Measurements from ENCODE around the gene TNFRSF6B.
A peak's percentile ranks its signal among the peaks of the same experiment; 100 is the strongest.
"Not testable (repeated sequence)": the region's sequence is repeated elsewhere in the genome, so short reads cannot be mapped to it uniquely, and the experiment has no call there.

Gene TNFRSF6B

GRCh38 chr20:63696628-63697356 is at the start of gene TNFRSF6B:
Gene TNFRSF6B, plus strand, starts transcription at chr20:63696652. Its CDS starts 116 bp downstream, at chr20:63696768.
- H3K9me3 Mint-ChIP-seq = no peaks in the 10 kb centered on the region
- no peak within 1 kb of the TSS for H3K4me3 Mint-ChIP-seq
- peak within 1 kb of the TSS; percentile 50 for H3K27ac Mint-ChIP-seq
- ATAC-seq (ENCODE audit: low read depth) (no peak), DNase-seq (ENCODE audit: low spot score in 2 of 2) (no peak)
- peaks cover 16% of the 10 kb centered on the region for H3K4me1 Mint-ChIP-seq
- no peaks in the 10 kb centered on the region for H3K27me3 Mint-ChIP-seq
- peaks cover 3% of the 10 kb centered on the region for H3K36me3 Mint-ChIP-seq

- no peak for DNase-seq (ENCODE audit: low spot score in 2 of 2)
- H3K4me3 Mint-ChIP-seq = no peak overlapping the region
- H3K27ac Mint-ChIP-seq = no peak overlapping the region
Observed at GRCh38 chr20:63648190-63648589, 48.3 kb upstream of the TNFRSF6B start.

GRCh38 chr20:63648895-63649589 is 47.4 kb upstream of the TNFRSF6B start:
- H3K36me3 Mint-ChIP-seq = no peaks in the 10 kb centered on the region

More at GRCh38 chr20:63648190-63648589, 48.3 kb upstream of the TNFRSF6B start:
- H3K36me3 Mint-ChIP-seq = no peaks in the 10 kb centered on the region
- H3K9me3 Mint-ChIP-seq = no peaks in the 10 kb centered on the region
- H3K27me3 Mint-ChIP-seq = peaks cover 7% of the 10 kb centered on the region
- peaks cover 8% of the 10 kb centered on the region for H3K4me1 Mint-ChIP-seq
- no peak for ATAC-seq (ENCODE audit: low read depth)

GRCh38 chr20:63650486-63650885 is 46.0 kb upstream of the TNFRSF6B start:
- H3K4me1 Mint-ChIP-seq; ATAC-seq (ENCODE audit: low read depth); H3K36me3 Mint-ChIP-seq; H3K4me3 Mint-ChIP-seq; H3K9me3 Mint-ChIP-seq; DNase-seq (ENCODE audit: low spot score in 2 of 2); H3K27ac Mint-ChIP-seq: not testable (repeated sequence)
- H3K27me3 Mint-ChIP-seq = peaks cover 11% of the 10 kb centered on the region

More at GRCh38 chr20:63648895-63649589, 47.4 kb upstream of the TNFRSF6B start:
- ATAC-seq (ENCODE audit: low read depth) (no peak), DNase-seq (ENCODE audit: low spot score in 2 of 2) (no peak)
- Mint-ChIP-seq H3K27ac (no peak overlapping the region), H3K9me3 (no peaks in the 10 kb centered on the region), H3K4me1 (peaks cover 11% of the 10 kb centered on the region), H3K4me3 (no peak overlapping the region), H3K27me3 (peaks cover 8% of the 10 kb centered on the region)

GRCh38 chr20:63651942-63652191 is 44.6 kb upstream of the TNFRSF6B start:
- H3K36me3 Mint-ChIP-seq = no peaks in the 10 kb centered on the region
- DNase-seq (ENCODE audit: low spot score in 2 of 2) = no peak
- H3K4me3 Mint-ChIP-seq = peak overlapping the region; percentile 84
- peaks cover 9% of the 10 kb centered on the region for H3K4me1 Mint-ChIP-seq
- H3K27me3 Mint-ChIP-seq = peaks cover 9% of the 10 kb centered on the region
- ATAC-seq (ENCODE audit: low read depth) = peak; percentile 32
- no peaks in the 10 kb centered on the region for H3K9me3 Mint-ChIP-seq
- peak overlapping the region; percentile 32 for H3K27ac Mint-ChIP-seq

- peak overlapping the region; percentile 32 for H3K27ac Mint-ChIP-seq
- H3K27me3 Mint-ChIP-seq = peaks cover 9% of the 10 kb centered on the region
- ATAC-seq (ENCODE audit: low read depth) = peak; percentile 33
- no peak for DNase-seq (ENCODE audit: low spot score in 2 of 2)
- no peaks in the 10 kb centered on the region for H3K9me3 Mint-ChIP-seq
- H3K4me1 Mint-ChIP-seq = peaks cover 9% of the 10 kb centered on the region
- H3K4me3 Mint-ChIP-seq = peak overlapping the region; percentile 84
- no peaks in the 10 kb centered on the region for H3K36me3 Mint-ChIP-seq
Observed at GRCh38 chr20:63652192-63652980, 44.1 kb upstream of the TNFRSF6B start.

GRCh38 chr20:63653041-63653973 is 43.1 kb upstream of the TNFRSF6B start, which contains the start of gene STMN3:
Gene STMN3, minus strand, starts transcription at chr20:63653424. Its CDS starts 79 bp downstream, at chr20:63653345.
- peak; percentile 47 for ATAC-seq (ENCODE audit: low read depth)
- peaks cover 9% of the 10 kb centered on the region for H3K27me3 Mint-ChIP-seq
- peaks cover 13% of the 10 kb centered on the region for H3K4me1 Mint-ChIP-seq
- H3K36me3 Mint-ChIP-seq = no peaks in the 10 kb centered on the region
- peak; percentile 52 to 63 for DNase-seq (ENCODE audit: low spot score in 2 of 2)
- no peak within 1 kb of the TSS for H3K27ac Mint-ChIP-seq
- H3K9me3 Mint-ChIP-seq = no peaks in the 10 kb centered on the region
- H3K4me3 Mint-ChIP-seq = peak within 1 kb of the TSS; percentile 84

GRCh38 chr20:63653974-63654668 is 42.3 kb upstream of the TNFRSF6B start:
- Mint-ChIP-seq H3K36me3 (no peaks in the 10 kb centered on the region), H3K4me3 (peak overlapping the region; percentile 58), H3K4me1 (peaks cover 19% of the 10 kb centered on the region), H3K27ac (no peak overlapping the region), H3K27me3 (peaks cover 9% of the 10 kb centered on the region), H3K9me3 (no peaks in the 10 kb centered on the region)
- DNase-seq (ENCODE audit: low spot score in 2 of 2) (no peak), ATAC-seq (ENCODE audit: low read depth) (no peak)

GRCh38 chr20:63655249-63655648 is 41.2 kb upstream of the TNFRSF6B start:
- Mint-ChIP-seq H3K36me3 (no peaks in the 10 kb centered on the region), H3K4me1 (peaks cover 20% of the 10 kb centered on the region), H3K4me3 (no peak overlapping the region), H3K27me3 (peaks cover 9% of the 10 kb centered on the region), H3K27ac (no peak overlapping the region), H3K9me3 (no peaks in the 10 kb centered on the region)
- no peak for ATAC-seq (ENCODE audit: low read depth)
- DNase-seq (ENCODE audit: low spot score in 2 of 2) = no peak

GRCh38 chr20:63656451-63656850 is 40.0 kb upstream of the TNFRSF6B start:
- Mint-ChIP-seq H3K4me1 (peaks cover 20% of the 10 kb centered on the region), H3K9me3 (no peaks in the 10 kb centered on the region), H3K27me3 (peaks cover 8% of the 10 kb centered on the region), H3K4me3 (no peak overlapping the region), H3K36me3 (no peaks in the 10 kb centered on the region), H3K27ac (no peak overlapping the region)
- no peak for ATAC-seq (ENCODE audit: low read depth)
- DNase-seq (ENCODE audit: low spot score in 2 of 2) = no peak

- no peak for DNase-seq (ENCODE audit: low spot score in 2 of 2)
- Mint-ChIP-seq H3K27ac (peak overlapping the region; percentile 74), H3K36me3 (peaks cover 3% of the 10 kb centered on the region)
Observed at GRCh38 chr20:63657260-63657936, 39.1 kb upstream of the TNFRSF6B start.

GRCh38 chr20:63657937-63658748 is 38.3 kb upstream of the TNFRSF6B start, which contains the start of gene RTEL1:
Gene RTEL1, plus strand, starts transcription at chr20:63658312. Its CDS starts 1,091 bp downstream, at chr20:63659403.
- Mint-ChIP-seq H3K27ac (peak within 1 kb of the TSS; percentile 74), H3K36me3 (peaks cover 3% of the 10 kb centered on the region), H3K9me3 (no peaks in the 10 kb centered on the region), H3K4me1 (peaks cover 17% of the 10 kb centered on the region), H3K4me3 (peak within 1 kb of the TSS; percentile 90), H3K27me3 (peaks cover 4% of the 10 kb centered on the region)
- peak; percentile 87 to 98 for DNase-seq (ENCODE audit: low spot score in 2 of 2)
- ATAC-seq (ENCODE audit: low read depth) = peak; percentile 89

More at GRCh38 chr20:63657260-63657936, 39.1 kb upstream of the TNFRSF6B start:
- H3K9me3 Mint-ChIP-seq = no peaks in the 10 kb centered on the region
- no peak for ATAC-seq (ENCODE audit: low read depth)
- peaks cover 5% of the 10 kb centered on the region for H3K27me3 Mint-ChIP-seq
- peaks cover 17% of the 10 kb centered on the region for H3K4me1 Mint-ChIP-seq
- peak overlapping the region; percentile 90 for H3K4me3 Mint-ChIP-seq
